Measurements from ENCODE around the gene ACER2.

The ACER2 gene

DNA sequence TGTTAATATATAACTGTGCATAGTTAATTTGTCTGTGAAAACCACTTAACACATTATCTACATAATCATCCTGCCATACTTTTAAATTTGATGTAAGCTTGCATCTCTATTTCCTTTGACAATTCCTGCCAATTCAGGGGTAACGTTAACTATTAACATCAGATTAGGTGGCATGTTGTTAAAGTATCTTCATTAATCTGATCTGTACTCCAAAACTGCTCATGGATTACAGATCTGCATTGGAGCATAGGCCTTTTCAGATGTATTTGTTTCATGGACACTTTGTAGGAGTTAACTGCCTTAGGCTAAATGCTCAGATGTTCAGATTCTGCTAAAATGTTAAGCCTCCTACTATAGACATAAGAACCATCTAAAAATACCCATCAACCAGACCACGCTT, 31.9 kb upstream of the ACER2 start:
- Histone ChIP-seq H3K9me3 (ENCODE audit: control insufficient read depth, insufficient read depth, low read depth, low read length) (no peaks in the 10 kb centered on the region), H3K36me3 (ENCODE audit: control insufficient read depth in 2 of 2, insufficient read depth in 1 of 2, low read length in 2 of 2) (peaks cover 34 to 72% of the 10 kb centered on the region in 2 experiments), H3K27ac (ENCODE audit: extremely low read depth, low read depth, low read length) (no peak overlapping the region; the same call in 1 of the 2 replicates), H3K4me1 (ENCODE audit: control insufficient read depth, insufficient read depth, low read length) (no peaks in the 10 kb centered on the region; the same call in 1 of the 2 replicates), H3K4me3 (ENCODE audit: low read depth, low read length) (no peak overlapping the region)
- CTCF ChIA-PET = interaction anchor here (0.7 kb wide), 1 partner anchor 177 kb away, joined by 3 read pairs; no protein-coding TSS in a partner anchor
- POLR2A ChIA-PET = no interaction called here
- TF ChIP-seq ZNF248 (tag by site-specific recombination; IDR thresholded peaks at IDR 0.05) = no peak
- peak; percentile 56 for TF ChIP-seq ZBTB17 (tag by site-specific recombination; IDR thresholded peaks at IDR 0.05)

DNA sequence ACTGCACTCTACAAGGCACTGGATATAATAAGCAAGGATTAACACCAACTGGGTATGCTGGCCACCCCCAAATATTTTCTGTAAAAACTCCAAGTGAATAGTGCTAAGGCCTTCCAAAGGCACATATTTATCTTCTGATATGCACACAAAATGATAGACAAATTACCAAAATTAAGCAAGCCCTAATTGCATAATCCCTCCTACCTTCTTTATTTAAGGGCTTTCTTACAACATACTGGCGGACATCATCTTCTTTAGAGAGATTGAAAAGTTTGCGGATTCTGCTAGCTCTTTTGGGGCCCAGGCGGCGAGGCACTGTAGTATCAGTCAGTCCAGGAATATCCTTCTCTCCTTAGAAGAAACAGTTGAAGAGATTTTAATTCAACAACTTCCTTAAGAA, 30.6 kb upstream of the ACER2 start:
- Histone ChIP-seq H3K4me1 (ENCODE audit: control insufficient read depth, insufficient read depth, low read length) (no peaks in the 10 kb centered on the region), H3K27ac (ENCODE audit: extremely low read depth, low read depth, low read length) (no peak overlapping the region), H3K36me3 (ENCODE audit: control insufficient read depth in 2 of 2, insufficient read depth in 1 of 2, low read length in 2 of 2) (peaks cover 29 to 65% of the 10 kb centered on the region in 2 experiments), H3K9me3 (ENCODE audit: control insufficient read depth, insufficient read depth, low read depth, low read length) (no peaks in the 10 kb centered on the region), H3K4me3 (ENCODE audit: low read depth, low read length) (peak overlapping the region; percentile 22)
- TF ChIP-seq, protein P1, sequence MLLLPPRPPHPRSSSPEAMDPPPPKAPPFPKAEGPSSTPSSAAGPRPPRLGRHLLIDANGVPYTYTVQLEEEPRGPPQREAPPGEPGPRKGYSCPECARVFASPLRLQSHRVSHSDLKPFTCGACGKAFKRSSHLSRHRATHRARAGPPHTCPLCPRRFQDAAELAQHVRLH (tag by site-specific recombination; IDR thresholded peaks at IDR 0.05) = no peak
- TF ChIP-seq ZNF248 (tag by site-specific recombination; IDR thresholded peaks at IDR 0.05) (no peak), ZNF654 (tag by site-specific recombination; IDR thresholded peaks at IDR 0.05; ENCODE audit: low read depth) (no peak), ZNF416 (tag by site-specific recombination; IDR thresholded peaks at IDR 0.05) (no peak), ZNF571 (tag by site-specific recombination; IDR thresholded peaks at IDR 0.05) (no peak), ZNF132 (tag by site-specific recombination; IDR thresholded peaks at IDR 0.05; ENCODE audit: borderline replicate concordance) (no peak), ZNF433 (tag by site-specific recombination; IDR thresholded peaks at IDR 0.05; ENCODE audit: low read depth) (no peak), MYNN (tag by site-specific recombination; IDR thresholded peaks at IDR 0.05; ENCODE audit: borderline replicate concordance) (no peak), ZNF133 (tag by site-specific recombination; IDR thresholded peaks at IDR 0.05) (no peak)
- TF ChIP-seq, protein P2, sequence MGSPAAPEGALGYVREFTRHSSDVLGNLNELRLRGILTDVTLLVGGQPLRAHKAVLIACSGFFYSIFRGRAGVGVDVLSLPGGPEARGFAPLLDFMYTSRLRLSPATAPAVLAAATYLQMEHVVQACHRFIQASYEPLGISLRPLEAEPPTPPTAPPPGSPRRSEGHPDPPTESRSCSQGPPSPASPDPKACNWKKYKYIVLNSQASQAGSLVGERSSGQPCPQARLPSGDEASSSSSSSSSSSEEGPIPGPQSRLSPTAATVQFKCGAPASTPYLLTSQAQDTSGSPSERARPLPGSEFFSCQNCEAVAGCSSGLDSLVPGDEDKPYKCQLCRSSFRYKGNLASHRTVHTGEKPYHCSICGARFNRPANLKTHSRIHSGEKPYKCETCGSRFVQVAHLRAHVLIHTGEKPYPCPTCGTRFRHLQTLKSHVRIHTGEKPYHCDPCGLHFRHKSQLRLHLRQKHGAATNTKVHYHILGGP (tag by site-specific recombination; IDR thresholded peaks at IDR 0.05) = no peak
- TF ChIP-seq, protein P3, sequence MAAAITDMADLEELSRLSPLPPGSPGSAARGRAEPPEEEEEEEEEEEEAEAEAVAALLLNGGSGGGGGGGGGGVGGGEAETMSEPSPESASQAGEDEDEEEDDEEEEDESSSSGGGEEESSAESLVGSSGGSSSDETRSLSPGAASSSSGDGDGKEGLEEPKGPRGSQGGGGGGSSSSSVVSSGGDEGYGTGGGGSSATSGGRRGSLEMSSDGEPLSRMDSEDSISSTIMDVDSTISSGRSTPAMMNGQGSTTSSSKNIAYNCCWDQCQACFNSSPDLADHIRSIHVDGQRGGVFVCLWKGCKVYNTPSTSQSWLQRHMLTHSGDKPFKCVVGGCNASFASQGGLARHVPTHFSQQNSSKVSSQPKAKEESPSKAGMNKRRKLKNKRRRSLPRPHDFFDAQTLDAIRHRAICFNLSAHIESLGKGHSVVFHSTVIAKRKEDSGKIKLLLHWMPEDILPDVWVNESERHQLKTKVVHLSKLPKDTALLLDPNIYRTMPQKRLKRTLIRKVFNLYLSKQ (tag by site-specific recombination; IDR thresholded peaks at IDR 0.05; ENCODE audit: borderline replicate concordance) = no peak
- POLR2A ChIA-PET = interaction anchor here (2.6 kb wide), 1 partner anchor 329 kb away, joined by 14 read pairs; the partner anchor contains the start of gene RRAGA
- CTCF ChIA-PET = interaction anchor here (0.7 kb wide), 1 partner anchor 1772 kb away, joined by 3 read pairs; no protein-coding TSS in a partner anchor

DNA sequence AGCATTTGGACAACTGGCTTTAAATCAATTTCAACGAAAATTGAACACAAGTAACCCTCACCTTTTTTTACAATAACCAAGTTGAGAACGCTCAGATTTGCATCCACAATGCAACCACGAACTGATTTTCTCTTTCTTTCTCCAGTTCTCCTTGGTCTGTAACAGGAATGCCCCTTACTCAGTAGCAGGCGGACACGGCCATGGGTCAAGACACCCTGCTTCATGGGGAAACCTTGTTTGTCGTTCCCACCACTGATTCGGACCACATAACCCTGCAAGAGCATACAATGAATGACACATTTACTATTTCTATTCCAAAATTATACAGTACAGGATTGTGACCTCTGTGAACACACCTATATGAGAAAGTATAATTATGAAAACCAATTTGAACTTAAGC, 30.2 kb upstream of the ACER2 start:
- Histone ChIP-seq H3K9me3 (ENCODE audit: control insufficient read depth, insufficient read depth, low read depth, low read length) (no peaks in the 10 kb centered on the region), H3K4me1 (ENCODE audit: control insufficient read depth, insufficient read depth, low read length) (no peaks in the 10 kb centered on the region), H3K36me3 (ENCODE audit: control insufficient read depth in 2 of 2, insufficient read depth in 1 of 2, low read length in 2 of 2) (peaks cover 29 to 60% of the 10 kb centered on the region in 2 experiments), H3K4me3 (ENCODE audit: low read depth, low read length) (peak overlapping the region; percentile 74), H3K27ac (ENCODE audit: extremely low read depth, low read depth, low read length) (peak overlapping the region; percentile 99)
- no peak for TF ChIP-seq ZNF830 (tag by site-specific recombination; IDR thresholded peaks at IDR 0.05; ENCODE audit: low read depth)
- TF ChIP-seq ZNF19 (tag by site-specific recombination; IDR thresholded peaks at IDR 0.05; ENCODE audit: low read depth) = no peak
- no peak for TF ChIP-seq ZNF501 (tag by site-specific recombination; IDR thresholded peaks at IDR 0.05)
- no peak for TF ChIP-seq ZNF394 (tag by site-specific recombination; IDR thresholded peaks at IDR 0.05; ENCODE audit: borderline replicate concordance)
- TF ChIP-seq ZNF37A (tag by site-specific recombination; IDR thresholded peaks at IDR 0.05) = no peak
- TF ChIP-seq, protein P4, sequence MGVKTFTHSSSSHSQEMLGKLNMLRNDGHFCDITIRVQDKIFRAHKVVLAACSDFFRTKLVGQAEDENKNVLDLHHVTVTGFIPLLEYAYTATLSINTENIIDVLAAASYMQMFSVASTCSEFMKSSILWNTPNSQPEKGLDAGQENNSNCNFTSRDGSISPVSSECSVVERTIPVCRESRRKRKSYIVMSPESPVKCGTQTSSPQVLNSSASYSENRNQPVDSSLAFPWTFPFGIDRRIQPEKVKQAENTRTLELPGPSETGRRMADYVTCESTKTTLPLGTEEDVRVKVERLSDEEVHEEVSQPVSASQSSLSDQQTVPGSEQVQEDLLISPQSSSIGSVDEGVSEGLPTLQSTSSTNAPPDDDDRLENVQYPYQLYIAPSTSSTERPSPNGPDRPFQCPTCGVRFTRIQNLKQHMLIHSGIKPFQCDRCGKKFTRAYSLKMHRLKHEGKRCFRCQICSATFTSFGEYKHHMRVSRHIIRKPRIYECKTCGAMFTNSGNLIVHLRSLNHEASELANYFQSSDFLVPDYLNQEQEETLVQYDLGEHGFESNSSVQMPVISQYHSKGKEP (tag by site-specific recombination; IDR thresholded peaks at IDR 0.05) = no peak
- no peak for TF ChIP-seq ZNF114 (tag by site-specific recombination; IDR thresholded peaks at IDR 0.05)
- TF ChIP-seq, protein P1 (tag by site-specific recombination; IDR thresholded peaks at IDR 0.05) = no peak
- TF ChIP-seq ZNF16 (tag by site-specific recombination; IDR thresholded peaks at IDR 0.05; ENCODE audit: low read depth) = no peak
- no peak for TF ChIP-seq ZNF660 (tag by site-specific recombination; IDR thresholded peaks at IDR 0.05)
- TF ChIP-seq ZNF426 (tag by site-specific recombination; IDR thresholded peaks at IDR 0.05) = no peak
- TF ChIP-seq KLF16 (tag by site-specific recombination; IDR thresholded peaks at IDR 0.05) = no peak
- TF ChIP-seq ZNF121 (tag by site-specific recombination; IDR thresholded peaks at IDR 0.05) = no peak
- TF ChIP-seq OVOL3 (tag by site-specific recombination; IDR thresholded peaks at IDR 0.05) = no peak
- no peak for TF ChIP-seq ZNF354C (tag by site-specific recombination; IDR thresholded peaks at IDR 0.05; ENCODE audit: borderline replicate concordance, low read depth)
- ChIA-PET POLR2A (interaction anchor here (0.5 to 2.6 kb wide), 4 partner anchors 13 to 329 kb away, joined by 3 to 14 read pairs (median 14); partner anchors contain the start of genes ACER2 and RRAGA), CTCF (interaction anchor here (1.6 kb wide), 1 partner anchor 74 kb away, joined by 4 read pairs; no protein-coding TSS in a partner anchor)

Data from HEK293 (cell line).